ENCODE measurements around the gene HNRNPAB.

HNRNPAB gene

GRCh38 chr5:178204182-178204934 is at the start of gene HNRNPAB:
Gene HNRNPAB (plus strand): TSS chr5:178204533. CDS start chr5:178204838, 305 bp downstream.
- DNase-seq (ENCODE audit: low read depth in 2 of 3, low spot score in 2 of 3): peak; percentile 89 to 98 (median 97)

- DNase-seq (ENCODE audit: low read depth in 2 of 3, low spot score in 2 of 3): no peak
Measured at GRCh38 chr5:178155065-178155464, 49.3 kb upstream of the HNRNPAB start.

- DNase-seq (ENCODE audit: low read depth in 2 of 3, low spot score in 2 of 3): no peak
Measured at GRCh38 chr5:178160176-178160575, 44.2 kb upstream of the HNRNPAB start.

GRCh38 chr5:178162481-178162880 is 41.9 kb upstream of the HNRNPAB start:
- no peak for DNase-seq (ENCODE audit: low read depth in 2 of 3, low spot score in 2 of 3)

GRCh38 chr5:178163772-178164735 is 40.3 kb upstream of the HNRNPAB start:
- peak; percentile 81 to 99 (median 97) for DNase-seq (ENCODE audit: low read depth in 2 of 3, low spot score in 2 of 3)

- DNase-seq (ENCODE audit: low read depth in 2 of 3, low spot score in 2 of 3): no peak
Measured at GRCh38 chr5:178165581-178165980, 38.8 kb upstream of the HNRNPAB start.

GRCh38 chr5:178170455-178170854 is 33.9 kb upstream of the HNRNPAB start:
- DNase-seq (ENCODE audit: low read depth in 2 of 3, low spot score in 2 of 3): no peak

GRCh38 chr5:178174456-178174855 is 29.9 kb upstream of the HNRNPAB start:
- no peak for DNase-seq (ENCODE audit: low read depth in 2 of 3, low spot score in 2 of 3)

GRCh38 chr5:178176791-178177190 is 27.5 kb upstream of the HNRNPAB start:
- no peak for DNase-seq (ENCODE audit: low read depth in 2 of 3, low spot score in 2 of 3)

GRCh38 chr5:178177569-178177968 is 26.8 kb upstream of the HNRNPAB start:
- DNase-seq (ENCODE audit: low read depth in 2 of 3, low spot score in 2 of 3): no peak

GRCh38 chr5:178180141-178180863 is 24.0 kb upstream of the HNRNPAB start:
- no peak for DNase-seq (ENCODE audit: low read depth in 2 of 3, low spot score in 2 of 3)

- DNase-seq (ENCODE audit: low read depth in 2 of 3, low spot score in 2 of 3): no peak
Measured at GRCh38 chr5:178182158-178182876, 22.0 kb upstream of the HNRNPAB start.

- no peak for DNase-seq (ENCODE audit: low read depth in 2 of 3, low spot score in 2 of 3)
Measured at GRCh38 chr5:178186427-178186826, 17.9 kb upstream of the HNRNPAB start.

GRCh38 chr5:178187014-178187413 is 17.3 kb upstream of the HNRNPAB start, which contains the start of gene GMCL2:
Gene GMCL2 (minus strand): TSS chr5:178187371. CDS start chr5:178187299, 72 bp downstream.
- no peak for DNase-seq (ENCODE audit: low read depth in 2 of 3, low spot score in 2 of 3)

GRCh38 chr5:178189433-178189832 is 14.9 kb upstream of the HNRNPAB start:
- no peak for DNase-seq (ENCODE audit: low read depth in 2 of 3, low spot score in 2 of 3)

- no peak for DNase-seq (ENCODE audit: low read depth in 2 of 3, low spot score in 2 of 3)
Measured at GRCh38 chr5:178191661-178192060, 12.7 kb upstream of the HNRNPAB start.

- no peak for DNase-seq (ENCODE audit: low read depth in 2 of 3, low spot score in 2 of 3)
Measured at GRCh38 chr5:178192244-178192643, 12.1 kb upstream of the HNRNPAB start.

GRCh38 chr5:178192787-178193186 is 11.5 kb upstream of the HNRNPAB start:
- DNase-seq (ENCODE audit: low read depth in 2 of 3, low spot score in 2 of 3): no peak

- no peak for DNase-seq (ENCODE audit: low read depth in 2 of 3, low spot score in 2 of 3)
Measured at GRCh38 chr5:178193251-178193809, 11.0 kb upstream of the HNRNPAB start.

- DNase-seq (ENCODE audit: low read depth in 2 of 3, low spot score in 2 of 3): no peak
Measured at GRCh38 chr5:178194026-178194425, 10.3 kb upstream of the HNRNPAB start.

Data from activated CD8-positive, alpha-beta memory T cell treated with anti-CD3 and anti-CD28 coated beads for 48 hours (primary cell).